ENCODE measurements around the gene PODXL.

GRCh38 chr7:131495669-131496498, 60.5 kb downstream of the PODXL start:
- TF ChIP-seq POLR2A (IDR thresholded peaks at IDR 0.05) (no peak), CTCF (IDR thresholded peaks at IDR 0.05 in 4 of 5, conservative IDR thresholded peaks at IDR 0.05 in 1 of 5) (no peak)

Data from gastrocnemius medialis (tissue), 4 donors.